Memory B cell (primary cell): ENCODE results near the gene AFF3.
A peak's percentile ranks its signal among the peaks of the same experiment; 100 is the strongest.

Source experiments
- ATAC-seq: fragments of 150-1000 bp; cut with Tn5 transposase; 2 replicates; pipeline ENCODE4 v1.10.0; 2021; ENCODE audit warnings: low read depth, mild to moderate bottlenecking, moderate library complexity
- DNase-seq, 2 donors: peaks; one replicate each; pipeline ENCODE4 v3.0.0; 2022; ENCODE audit warnings: low spot score in 2 of 2
- H3K27ac Mint-ChIP-seq: one replicate; pipeline ENCODE4 v1.8.0; 2022; ENCODE audit warnings: mild to moderate bottlenecking, moderate library complexity, mixed read lengths
- H3K27me3 Mint-ChIP-seq: one replicate; pipeline ENCODE4 v1.8.0; 2022; ENCODE audit warnings: mixed read lengths
- H3K36me3 Mint-ChIP-seq: one replicate; pipeline ENCODE4 v1.8.0; 2022; ENCODE audit warnings: mild to moderate bottlenecking, mixed read lengths
- H3K4me1 Mint-ChIP-seq: one replicate; pipeline ENCODE4 v1.8.0; 2022; ENCODE audit warnings: mixed read lengths
- H3K4me3 Mint-ChIP-seq: one replicate; pipeline ENCODE4 v1.8.0; 2022; ENCODE audit warnings: mild to moderate bottlenecking, moderate library complexity, mixed read lengths
- H3K9me3 Mint-ChIP-seq: one replicate; pipeline ENCODE4 v1.8.0; 2022; ENCODE audit warnings: mixed read lengths

The AFF3 gene

GRCh38 chr2:99657691-99658258 is 484.6 kb downstream of the AFF3 start:
- DNase-seq (no peak), ATAC-seq (no peak)
- H3K4me3 Mint-ChIP-seq = no peak overlapping the region
- H3K36me3 Mint-ChIP-seq = peaks cover 33% of the 10 kb centered on the region
- H3K4me1 Mint-ChIP-seq = no peaks in the 10 kb centered on the region
- no peaks in the 10 kb centered on the region for H3K27me3 Mint-ChIP-seq
- H3K27ac Mint-ChIP-seq = peak overlapping the region; percentile 19
- H3K9me3 Mint-ChIP-seq = no peaks in the 10 kb centered on the region

GRCh38 chr2:99656994-99657393 is 485.4 kb downstream of the AFF3 start:
- Mint-ChIP-seq H3K27ac (no peak overlapping the region), H3K4me3 (no peak overlapping the region), H3K4me1 (no peaks in the 10 kb centered on the region), H3K27me3 (no peaks in the 10 kb centered on the region), H3K9me3 (no peaks in the 10 kb centered on the region), H3K36me3 (peaks cover 39% of the 10 kb centered on the region)
- DNase-seq = no peak
- no peak for ATAC-seq

GRCh38 chr2:99653433-99653832 is 489.0 kb downstream of the AFF3 start:
- H3K4me3 Mint-ChIP-seq = no peak overlapping the region
- peaks cover 55% of the 10 kb centered on the region for H3K36me3 Mint-ChIP-seq
- H3K4me1 Mint-ChIP-seq = peaks cover 4% of the 10 kb centered on the region
- no peak for DNase-seq
- H3K9me3 Mint-ChIP-seq = peaks cover 3% of the 10 kb centered on the region
- H3K27me3 Mint-ChIP-seq = no peaks in the 10 kb centered on the region
- ATAC-seq = no peak
- H3K27ac Mint-ChIP-seq = no peak overlapping the region

GRCh38 chr2:99652862-99653261 is 489.5 kb downstream of the AFF3 start:
- H3K4me1 Mint-ChIP-seq = peaks cover 4% of the 10 kb centered on the region
- ATAC-seq (no peak), DNase-seq (no peak)
- H3K27me3 Mint-ChIP-seq = no peaks in the 10 kb centered on the region
- peak overlapping the region; percentile 42 for H3K27ac Mint-ChIP-seq
- peaks cover 55% of the 10 kb centered on the region for H3K36me3 Mint-ChIP-seq
- H3K9me3 Mint-ChIP-seq = peaks cover 3% of the 10 kb centered on the region
- no peak overlapping the region for H3K4me3 Mint-ChIP-seq

GRCh38 chr2:99651930-99652670 is 490.3 kb downstream of the AFF3 start:
- ATAC-seq (no peak), DNase-seq (no peak)
- Mint-ChIP-seq H3K4me3 (no peak overlapping the region), H3K36me3 (peaks cover 59% of the 10 kb centered on the region), H3K9me3 (peaks cover 7% of the 10 kb centered on the region), H3K27ac (peak overlapping the region; percentile 62), H3K27me3 (no peaks in the 10 kb centered on the region), H3K4me1 (peaks cover 4% of the 10 kb centered on the region)

GRCh38 chr2:99648906-99649789 is 493.2 kb downstream of the AFF3 start:
- Mint-ChIP-seq H3K4me3 (no peak overlapping the region), H3K27me3 (no peaks in the 10 kb centered on the region), H3K4me1 (peaks cover 9% of the 10 kb centered on the region), H3K27ac (peak overlapping the region; percentile 10), H3K36me3 (peaks cover 60% of the 10 kb centered on the region), H3K9me3 (peaks cover 7% of the 10 kb centered on the region)
- DNase-seq (no peak), ATAC-seq (no peak)

- ATAC-seq (no peak), DNase-seq (no peak)
- Mint-ChIP-seq H3K27ac (peak overlapping the region; percentile 10), H3K4me3 (no peak overlapping the region), H3K36me3 (peaks cover 63% of the 10 kb centered on the region), H3K27me3 (no peaks in the 10 kb centered on the region), H3K9me3 (peaks cover 7% of the 10 kb centered on the region), H3K4me1 (peaks cover 9% of the 10 kb centered on the region)
These were observed 494.1 kb downstream of the AFF3 start for GRCh38 chr2:99648178-99648844.

- Mint-ChIP-seq H3K27me3 (no peaks in the 10 kb centered on the region), H3K36me3 (peaks cover 48% of the 10 kb centered on the region), H3K4me1 (peaks cover 15% of the 10 kb centered on the region), H3K9me3 (peaks cover 5% of the 10 kb centered on the region), H3K4me3 (no peak overlapping the region), H3K27ac (no peak overlapping the region)
- ATAC-seq = no peak
- DNase-seq = no peak
These were observed 496.4 kb downstream of the AFF3 start for GRCh38 chr2:99645960-99646359.

GRCh38 chr2:99644419-99644787 is 498.0 kb downstream of the AFF3 start:
- no peak for ATAC-seq

GRCh38 chr2:99643787-99644418 is 498.5 kb downstream of the AFF3 start:
- Mint-ChIP-seq H3K27me3 (no peaks in the 10 kb centered on the region), H3K4me3 (no peak overlapping the region), H3K36me3 (peaks cover 39% of the 10 kb centered on the region), H3K4me1 (peaks cover 31% of the 10 kb centered on the region), H3K27ac (no peak overlapping the region), H3K9me3 (peaks cover 5% of the 10 kb centered on the region)
- ATAC-seq (no peak), DNase-seq (no peak)

More at GRCh38 chr2:99644419-99644787, 498.0 kb downstream of the AFF3 start:
- no peak overlapping the region for H3K27ac Mint-ChIP-seq
- peaks cover 44% of the 10 kb centered on the region for H3K36me3 Mint-ChIP-seq
- H3K9me3 Mint-ChIP-seq = peaks cover 5% of the 10 kb centered on the region
- no peak for DNase-seq
- H3K4me1 Mint-ChIP-seq = peaks cover 27% of the 10 kb centered on the region
- H3K4me3 Mint-ChIP-seq = no peak overlapping the region
- no peaks in the 10 kb centered on the region for H3K27me3 Mint-ChIP-seq

GRCh38 chr2:99641999-99642398 is 500.4 kb downstream of the AFF3 start:
- ATAC-seq = no peak
- H3K4me1 Mint-ChIP-seq = peaks cover 43% of the 10 kb centered on the region
- no peak for DNase-seq
- H3K36me3 Mint-ChIP-seq = peaks cover 26% of the 10 kb centered on the region
- peak overlapping the region; percentile 8 for H3K27ac Mint-ChIP-seq
- no peaks in the 10 kb centered on the region for H3K27me3 Mint-ChIP-seq
- H3K4me3 Mint-ChIP-seq = no peak overlapping the region
- H3K9me3 Mint-ChIP-seq = no peaks in the 10 kb centered on the region

GRCh38 chr2:99640635-99641151 is 501.7 kb downstream of the AFF3 start:
- DNase-seq = no peak
- H3K4me1 Mint-ChIP-seq = peaks cover 48% of the 10 kb centered on the region
- ATAC-seq = no peak
- no peak overlapping the region for H3K4me3 Mint-ChIP-seq
- H3K9me3 Mint-ChIP-seq = no peaks in the 10 kb centered on the region
- H3K36me3 Mint-ChIP-seq = peaks cover 32% of the 10 kb centered on the region
- H3K27ac Mint-ChIP-seq = peak overlapping the region; percentile 8
- H3K27me3 Mint-ChIP-seq = no peaks in the 10 kb centered on the region

- Mint-ChIP-seq H3K36me3 (peaks cover 29% of the 10 kb centered on the region), H3K9me3 (no peaks in the 10 kb centered on the region), H3K27ac (peak overlapping the region; percentile 77), H3K27me3 (no peaks in the 10 kb centered on the region), H3K4me1 (peaks cover 48% of the 10 kb centered on the region), H3K4me3 (no peak overlapping the region)
- ATAC-seq (no peak), DNase-seq (no peak)
These were observed 503.6 kb downstream of the AFF3 start for GRCh38 chr2:99638791-99639190.
